ENCODE data around the gene SP4.

Gene SP4

DNA sequence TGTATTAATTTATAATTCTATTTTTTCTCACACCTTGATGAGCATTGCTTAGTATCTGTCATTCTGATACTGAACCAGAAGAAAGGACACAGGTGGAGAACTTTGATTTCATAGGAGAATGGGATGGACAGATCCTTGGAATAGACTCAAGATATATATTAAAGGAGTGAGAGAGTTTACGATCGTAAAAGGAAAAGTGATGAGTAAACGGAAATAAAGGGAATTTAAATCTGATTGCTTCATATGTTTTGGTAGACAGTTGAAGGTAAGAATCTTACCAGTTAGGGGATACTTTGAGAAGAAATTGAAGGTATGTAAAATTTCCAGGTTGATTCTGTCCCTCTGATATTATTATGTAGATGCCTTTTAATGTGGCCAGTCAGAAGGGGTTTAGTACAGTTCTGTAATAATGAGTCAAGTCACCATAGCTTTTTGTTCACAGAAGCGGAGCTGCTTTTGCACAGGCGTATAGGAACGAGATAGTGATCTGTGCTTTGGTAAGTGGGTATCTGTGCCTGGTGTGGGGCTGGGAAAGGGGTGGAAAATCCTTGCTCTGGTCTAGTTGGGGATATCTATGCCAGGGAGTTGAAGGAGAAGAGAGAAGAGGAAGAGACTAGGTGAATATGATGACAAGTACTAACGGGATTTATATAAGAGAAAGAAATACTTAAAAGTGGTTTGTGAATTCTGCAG is 15.4 kb downstream of the SP4 start:
- DNase-seq (ENCODE audit: low read depth in 2 of 2), result no peak

DNA sequence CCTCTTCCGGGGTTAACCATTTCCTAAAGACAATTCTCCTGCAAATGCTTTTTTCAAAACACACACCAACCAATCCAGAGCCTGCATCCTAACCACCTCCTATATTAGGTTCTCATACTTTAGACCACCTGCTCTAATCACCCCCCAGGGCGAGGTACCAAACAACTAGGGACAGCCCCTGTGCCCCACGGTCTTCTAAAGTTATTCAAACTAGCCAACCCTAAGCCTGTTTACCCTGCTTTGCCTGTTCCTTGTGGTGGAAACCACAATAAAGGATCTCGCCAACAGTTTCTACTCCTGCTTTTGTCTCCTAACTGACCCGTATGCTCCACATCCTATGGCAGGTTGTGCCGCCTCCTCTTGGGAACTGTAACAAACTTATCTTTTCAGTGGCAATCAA is 21.1 kb downstream of the SP4 start:
- DNase-seq (ENCODE audit: low read depth in 2 of 2), result no peak

DNA sequence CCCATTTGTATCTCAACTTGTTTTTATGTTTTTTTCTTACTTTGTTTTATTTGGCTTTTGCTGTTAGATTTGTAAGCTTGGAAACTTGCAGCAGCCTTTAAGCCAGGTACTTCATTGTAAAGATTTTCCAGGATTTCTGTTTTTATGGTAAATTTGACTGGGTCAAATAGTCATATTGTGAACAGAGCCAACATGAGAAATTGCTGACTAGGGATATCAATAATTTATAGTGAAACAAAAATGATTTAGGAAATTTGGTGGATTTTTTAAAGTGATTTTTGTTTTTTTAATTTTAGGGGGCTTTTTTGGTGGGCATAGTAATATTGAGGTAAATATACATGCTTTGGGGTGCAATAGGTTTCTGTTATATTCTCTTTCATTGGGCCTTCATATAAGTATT is 22.2 kb downstream of the SP4 start:
- no peak for DNase-seq (ENCODE audit: low read depth in 2 of 2)

DNA sequence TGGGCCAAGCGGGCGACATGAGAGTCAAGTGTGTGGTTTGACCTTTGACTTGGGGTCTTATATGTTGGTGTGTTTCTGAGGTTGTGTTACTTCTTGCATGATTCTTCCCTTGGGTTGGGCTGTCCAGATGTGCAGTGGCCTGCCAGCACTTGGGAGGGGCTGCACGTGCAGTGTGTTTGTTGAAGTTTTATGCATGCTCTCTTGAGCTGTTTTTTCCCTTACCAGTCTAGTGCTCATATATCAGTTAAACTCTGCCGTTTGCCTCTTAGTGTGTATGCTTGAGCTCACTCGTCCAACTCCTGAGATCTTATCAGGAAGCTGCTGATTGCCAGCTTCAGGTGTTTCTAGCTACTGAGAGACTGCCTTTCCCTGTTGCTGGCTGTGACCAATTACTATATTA is 23.1 kb downstream of the SP4 start:
- DNase-seq (ENCODE audit: low read depth in 2 of 2), result no peak

- DNase-seq (ENCODE audit: low read depth in 2 of 2), result no peak
Measured at GRCh38 chr7:21454182-21454581, 26.3 kb downstream of the SP4 start.

DNA sequence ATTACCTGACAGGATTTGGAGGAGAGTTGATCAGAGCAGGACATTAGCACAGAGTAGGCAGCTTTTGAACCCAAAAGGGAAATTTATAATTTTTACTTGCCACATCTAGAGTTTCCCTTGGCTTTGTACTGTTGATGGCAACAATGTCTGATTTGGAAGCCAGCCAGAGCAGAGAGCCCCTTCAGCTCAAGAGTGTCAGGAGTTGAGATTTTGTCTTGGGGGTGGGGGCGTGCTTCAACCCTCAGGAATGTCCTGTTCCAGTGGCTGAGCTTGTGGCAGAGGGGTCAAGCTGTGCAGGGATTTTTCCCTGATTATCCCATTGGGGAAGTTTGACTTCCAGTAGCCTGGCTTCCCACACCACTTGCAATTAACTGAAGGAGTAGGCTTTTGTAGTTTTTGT is 27.0 kb downstream of the SP4 start:
- DNase-seq (ENCODE audit: low read depth in 2 of 2), result no peak

GRCh38 chr7:21461282-21461681 is 33.4 kb downstream of the SP4 start:
- DNase-seq (ENCODE audit: low read depth in 2 of 2), result no peak

DNA sequence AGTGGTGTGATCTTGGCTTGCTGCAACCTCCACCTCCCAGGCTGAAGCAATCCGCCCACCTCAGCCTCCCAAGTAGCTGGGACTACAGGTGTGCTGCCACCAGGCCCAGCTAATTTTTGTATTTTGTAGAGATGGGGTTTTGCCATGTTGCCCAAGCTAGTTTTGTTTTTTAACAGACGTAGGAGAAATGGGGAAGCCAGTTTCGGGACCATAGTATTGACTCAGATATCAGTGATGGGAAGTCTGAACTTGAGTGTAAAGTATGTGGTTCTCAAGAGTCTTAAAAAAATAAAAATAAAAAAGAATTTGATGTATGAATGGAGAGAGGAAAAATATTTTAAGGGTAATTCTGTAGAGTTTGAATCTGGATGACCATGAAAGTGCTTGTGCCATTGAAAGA is 34.2 kb downstream of the SP4 start:
- no peak for DNase-seq (ENCODE audit: low read depth in 2 of 2)

DNA sequence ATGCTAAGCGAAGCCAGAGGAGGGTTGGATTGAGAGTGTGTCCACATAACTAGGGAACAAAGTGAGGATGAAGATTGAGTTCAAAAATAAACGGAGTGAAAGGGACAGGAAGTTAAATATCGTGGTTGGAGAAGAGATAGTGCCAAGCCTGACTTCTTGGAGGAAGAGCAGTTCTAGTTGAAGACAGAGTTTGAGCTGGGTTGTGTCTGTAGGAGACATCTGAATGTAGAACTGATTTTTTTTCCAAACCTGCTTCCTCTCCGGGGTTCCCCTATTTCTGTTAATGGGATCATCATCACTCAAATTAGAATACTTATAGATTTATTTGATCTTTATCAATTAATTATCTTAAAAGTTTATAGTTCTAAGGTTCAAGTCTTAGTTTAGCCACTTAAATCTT is 35.6 kb downstream of the SP4 start:
- no peak for DNase-seq (ENCODE audit: low read depth in 2 of 2)

- no peak for DNase-seq (ENCODE audit: low read depth in 2 of 2)
Measured at GRCh38 chr7:21468969-21469368, 41.1 kb downstream of the SP4 start.

- no peak for DNase-seq (ENCODE audit: low read depth in 2 of 2)
Measured at GRCh38 chr7:21469894-21470293, 42.0 kb downstream of the SP4 start.

DNA sequence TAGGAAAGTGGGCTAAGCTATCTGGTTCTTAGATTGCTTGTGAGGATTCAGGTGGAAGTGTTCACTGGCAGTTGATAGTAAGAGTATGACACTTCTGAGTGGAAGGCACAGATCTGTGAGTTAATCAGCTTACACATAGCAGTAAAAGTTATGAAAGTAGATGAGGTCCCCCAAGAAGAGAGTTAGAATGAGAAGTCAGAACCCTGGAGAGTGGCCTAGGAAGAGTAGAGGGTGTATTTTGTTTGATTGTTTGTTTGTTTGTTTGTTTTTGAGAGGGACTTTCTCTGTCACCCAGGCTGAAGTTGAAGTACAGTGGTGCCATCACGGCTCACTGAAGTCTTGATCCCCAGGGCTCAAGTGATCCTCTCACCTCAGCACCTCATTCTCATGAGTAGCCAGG is 44.1 kb downstream of the SP4 start:
- no peak for DNase-seq (ENCODE audit: low read depth in 2 of 2)

- DNase-seq (ENCODE audit: low read depth in 2 of 2), result no peak
Measured at GRCh38 chr7:21476429-21476828, 48.5 kb downstream of the SP4 start.

DNA sequence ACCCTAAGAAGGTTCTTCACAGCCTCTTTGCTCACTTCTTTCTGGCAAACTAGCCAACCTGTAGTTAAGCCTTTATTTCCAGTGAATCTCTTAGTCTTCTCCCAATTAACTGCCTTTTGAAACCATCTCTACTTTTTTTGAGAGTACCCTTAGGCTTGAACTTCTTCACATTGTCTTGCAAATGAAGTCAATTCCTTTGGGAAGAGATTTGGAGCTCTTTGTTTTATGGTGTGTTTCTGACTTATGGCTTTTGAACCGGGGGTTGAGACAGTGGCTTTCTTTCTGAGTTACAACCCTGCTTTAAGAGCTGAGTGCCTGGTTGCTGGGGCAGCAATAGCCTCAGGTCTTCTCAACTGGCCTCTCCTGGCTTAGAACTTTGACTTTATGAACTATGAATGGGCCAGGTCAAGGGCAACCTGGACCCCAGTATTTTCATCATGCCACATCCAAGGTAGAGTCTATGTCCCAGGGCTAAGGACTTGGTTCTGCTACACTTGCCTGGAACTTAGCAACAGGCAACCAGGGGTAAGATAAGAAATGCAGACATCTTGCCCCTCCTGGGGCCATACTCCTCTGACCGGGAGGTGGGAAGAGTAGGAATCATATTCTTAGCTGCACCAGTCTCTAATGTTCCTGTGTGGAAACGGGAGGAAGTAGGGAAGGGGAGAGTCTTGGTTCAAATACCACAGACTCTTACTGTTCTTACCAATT is 53.0 kb downstream of the SP4 start:
- no peak for DNase-seq (ENCODE audit: low read depth in 2 of 2)

DNA sequence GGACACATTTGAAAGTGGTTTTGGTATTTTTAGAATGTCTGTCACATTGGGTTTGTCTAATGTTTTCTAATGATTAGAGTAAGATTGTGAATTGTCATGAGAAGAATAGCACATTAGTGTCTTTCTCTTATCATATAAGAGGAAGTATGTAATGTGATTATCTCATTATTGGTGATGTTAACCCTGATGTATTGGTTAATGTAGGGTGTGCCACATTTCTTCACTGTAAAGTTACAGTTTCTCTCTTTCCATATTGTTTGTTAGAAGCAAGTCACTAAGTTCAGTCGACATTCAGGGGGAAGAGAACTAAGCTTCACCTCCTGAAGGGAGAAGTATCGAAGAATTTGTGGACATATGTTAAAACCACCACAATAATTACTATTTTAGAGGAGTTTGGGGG is 58.6 kb downstream of the SP4 start:
- no peak for DNase-seq (ENCODE audit: low read depth in 2 of 2)

DNA sequence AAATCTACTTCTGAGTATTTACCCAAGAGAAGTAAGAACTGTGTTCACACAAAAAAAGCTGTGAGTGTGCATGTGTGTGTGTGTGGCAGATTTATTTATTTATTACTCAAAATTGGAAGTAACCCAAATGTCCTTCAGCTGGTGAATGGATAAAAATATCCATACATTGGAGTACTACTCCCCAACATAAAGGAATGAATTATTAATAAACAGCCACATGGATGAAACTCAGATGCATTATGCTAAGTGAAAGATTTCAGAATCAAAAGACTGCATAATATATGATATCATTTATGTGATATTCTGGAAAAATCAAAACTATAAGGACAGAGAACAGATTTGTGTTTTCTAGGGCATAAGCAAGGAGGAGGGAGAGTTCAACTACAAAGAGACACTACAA is 67.8 kb downstream of the SP4 start:
- no peak for DNase-seq (ENCODE audit: low read depth in 2 of 2)

- DNase-seq (ENCODE audit: low read depth in 2 of 2), result no peak
Measured at GRCh38 chr7:21497072-21497471, 69.2 kb downstream of the SP4 start.

- DNase-seq (ENCODE audit: low read depth in 2 of 2), result no peak
Measured at GRCh38 chr7:21500117-21500832, 72.4 kb downstream of the SP4 start.

DNA sequence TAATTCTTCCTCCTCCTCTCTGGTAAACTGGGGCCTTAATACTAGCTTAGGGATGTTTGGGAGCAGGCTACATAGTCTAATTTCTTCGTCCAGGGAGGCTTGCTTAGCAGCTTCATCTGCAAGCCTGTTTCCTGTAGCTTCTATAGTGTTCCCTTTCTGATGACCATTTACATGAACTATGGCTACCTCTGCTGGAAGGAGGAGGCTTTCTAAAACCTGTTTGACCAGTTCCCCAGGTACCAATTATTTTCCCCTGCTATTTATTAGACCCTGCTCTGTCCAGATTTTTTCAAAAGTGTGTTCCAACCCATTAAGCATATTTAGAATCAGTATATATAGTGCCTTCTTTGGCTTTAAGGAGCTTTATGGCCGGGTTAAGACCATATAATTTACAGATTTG is 76.1 kb downstream of the SP4 start:
- DNase-seq (ENCODE audit: low read depth in 2 of 2), result no peak

GRCh38 chr7:21507627-21508343 is 79.9 kb downstream of the SP4 start:
- DNase-seq (ENCODE audit: low read depth in 2 of 2), result peak in 1 of 2 experiments; percentile 6

- DNase-seq (ENCODE audit: low read depth in 2 of 2), result no peak
Measured at GRCh38 chr7:21508538-21508937, 80.7 kb downstream of the SP4 start.

DNA sequence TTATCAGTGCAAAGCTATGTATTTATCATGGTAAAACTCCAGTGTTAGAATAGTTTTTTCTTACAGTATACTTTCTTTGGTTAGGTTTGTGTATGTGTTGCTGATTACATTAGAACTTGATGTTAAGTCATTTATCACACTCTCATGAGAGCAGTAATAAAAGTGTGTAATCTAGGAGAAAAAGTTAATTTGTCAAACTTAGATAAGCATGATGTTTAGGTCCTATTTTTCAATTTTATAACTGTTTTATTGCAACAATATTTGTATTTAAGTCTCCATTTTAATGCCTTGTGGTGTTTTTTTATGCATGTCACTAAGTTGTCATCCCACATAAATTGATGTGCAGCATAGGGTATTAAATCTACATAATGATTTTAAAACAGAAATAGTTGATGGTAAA is 86.2 kb downstream of the SP4 start:
- DNase-seq (ENCODE audit: low read depth in 2 of 2), result no peak
